HL-60/S4 treated with phorbol 12-myristate 13-acetate at 8.2 ng/mL for 4 days and 3 days (cell line): ENCODE results near the gene TNRC6C.

Experiments used
- in situ Hi-C: fragments of 300-500 bp; cut with MboI; formaldehyde crosslinking; loops from 2 replicates; pipeline ENCODE4 v1.15.0; 2022; ENCODE audit warnings: low sequenced_read_pairs

Gene TNRC6C

DNA sequence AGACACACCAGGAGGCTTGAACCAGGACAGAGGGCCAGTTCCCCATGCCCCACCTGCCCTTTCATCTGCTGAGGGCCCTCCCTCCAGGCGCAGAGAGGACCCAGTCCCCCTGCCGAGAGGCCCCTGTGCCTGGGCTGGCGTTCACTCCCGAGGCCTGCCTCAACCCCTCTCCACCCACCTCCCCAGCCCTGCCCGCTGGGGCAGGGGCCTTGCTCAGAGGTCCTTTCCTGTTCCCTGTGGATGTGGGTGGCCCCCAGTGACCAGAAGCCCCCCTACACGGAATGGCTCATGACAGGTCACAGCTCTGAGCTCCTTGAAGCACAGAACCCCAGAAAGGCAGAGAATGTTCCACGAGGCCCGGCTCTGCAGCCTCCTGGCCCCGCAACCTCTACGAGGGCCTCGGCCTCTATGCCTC lies 163.3 kb downstream of the TNRC6C start:
- in situ Hi-C loops, result no loop called here

DNA sequence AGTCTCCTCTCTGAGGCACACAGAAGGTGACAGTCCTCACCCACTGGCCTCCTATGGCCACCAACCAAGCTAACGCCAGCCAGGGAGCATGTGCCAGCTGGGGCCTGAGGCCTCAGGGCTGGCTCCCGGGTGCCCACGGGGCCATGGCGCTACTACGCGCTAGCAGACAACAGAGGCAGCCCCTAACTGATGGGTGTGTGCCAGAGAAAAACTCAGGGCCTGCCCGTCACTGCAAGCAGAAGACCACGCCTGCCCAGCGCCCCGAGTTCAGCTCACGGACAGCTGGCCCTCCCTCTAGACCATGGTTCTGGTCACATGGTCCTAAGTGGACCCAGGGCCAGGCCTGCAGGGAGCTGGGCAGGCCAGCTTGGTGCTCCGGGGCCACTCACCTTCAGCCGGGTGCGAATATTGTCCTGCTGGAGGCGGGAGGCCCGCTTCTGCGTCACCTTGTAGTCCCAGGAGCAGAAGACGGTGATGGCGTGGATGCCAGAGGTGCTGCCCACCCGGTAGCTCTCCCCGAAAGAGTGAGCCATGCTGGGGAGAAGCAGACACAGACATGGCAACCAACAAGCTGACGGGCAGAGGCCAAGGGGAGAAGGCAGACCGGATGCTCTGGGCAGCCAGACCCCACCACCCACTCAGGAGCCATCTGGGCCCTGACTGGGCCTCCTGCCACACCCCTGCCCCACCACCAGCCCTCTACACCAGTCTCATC lies 163.9 kb downstream of the TNRC6C start:
- in situ Hi-C loops, result no loop called here

- in situ Hi-C loops, result no loop called here
Measured at GRCh38 chr17:78122931-78123249, 164.4 kb downstream of the TNRC6C start.

DNA sequence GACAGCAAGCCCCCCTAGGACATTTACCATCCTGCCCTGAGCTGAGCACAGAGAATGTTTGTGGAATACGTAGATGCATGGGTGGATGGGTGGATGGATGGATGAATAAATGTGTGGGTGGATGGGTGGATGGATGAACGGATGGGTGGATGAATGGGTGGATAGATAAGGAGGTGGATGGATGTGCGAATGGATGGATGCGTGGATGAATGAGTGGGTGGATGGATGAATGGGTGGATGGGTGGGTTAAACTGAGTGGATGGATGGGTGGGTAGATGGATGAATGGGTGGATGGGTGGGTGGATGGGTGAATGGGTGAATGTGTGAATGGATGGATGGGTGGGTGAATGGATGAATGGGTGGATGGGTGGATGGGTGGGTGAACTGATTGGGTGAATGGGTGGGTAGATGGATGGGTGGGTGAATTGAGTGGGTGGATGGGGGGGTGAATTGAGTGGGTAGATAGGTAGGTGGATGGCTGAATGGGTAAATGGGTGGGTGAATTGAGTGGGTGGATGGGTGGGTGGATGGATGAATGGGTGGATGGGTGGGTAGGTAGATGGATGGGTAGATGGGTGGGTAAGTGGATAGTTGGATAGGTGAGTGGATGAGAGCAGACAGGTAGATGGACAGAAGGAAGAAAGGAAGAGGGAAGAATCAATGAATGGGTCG lies 164.9 kb downstream of the TNRC6C start:
- in situ Hi-C loops, result no loop called here

GRCh38 chr17:78124081-78124835 lies 165.8 kb downstream of the TNRC6C start:
- in situ Hi-C loops, result no loop called here

GRCh38 chr17:78124836-78125137 lies 166.3 kb downstream of the TNRC6C start:
- in situ Hi-C loops, result no loop called here

GRCh38 chr17:78125138-78125913 lies 166.8 kb downstream of the TNRC6C start:
- in situ Hi-C loops, result no loop called here

DNA sequence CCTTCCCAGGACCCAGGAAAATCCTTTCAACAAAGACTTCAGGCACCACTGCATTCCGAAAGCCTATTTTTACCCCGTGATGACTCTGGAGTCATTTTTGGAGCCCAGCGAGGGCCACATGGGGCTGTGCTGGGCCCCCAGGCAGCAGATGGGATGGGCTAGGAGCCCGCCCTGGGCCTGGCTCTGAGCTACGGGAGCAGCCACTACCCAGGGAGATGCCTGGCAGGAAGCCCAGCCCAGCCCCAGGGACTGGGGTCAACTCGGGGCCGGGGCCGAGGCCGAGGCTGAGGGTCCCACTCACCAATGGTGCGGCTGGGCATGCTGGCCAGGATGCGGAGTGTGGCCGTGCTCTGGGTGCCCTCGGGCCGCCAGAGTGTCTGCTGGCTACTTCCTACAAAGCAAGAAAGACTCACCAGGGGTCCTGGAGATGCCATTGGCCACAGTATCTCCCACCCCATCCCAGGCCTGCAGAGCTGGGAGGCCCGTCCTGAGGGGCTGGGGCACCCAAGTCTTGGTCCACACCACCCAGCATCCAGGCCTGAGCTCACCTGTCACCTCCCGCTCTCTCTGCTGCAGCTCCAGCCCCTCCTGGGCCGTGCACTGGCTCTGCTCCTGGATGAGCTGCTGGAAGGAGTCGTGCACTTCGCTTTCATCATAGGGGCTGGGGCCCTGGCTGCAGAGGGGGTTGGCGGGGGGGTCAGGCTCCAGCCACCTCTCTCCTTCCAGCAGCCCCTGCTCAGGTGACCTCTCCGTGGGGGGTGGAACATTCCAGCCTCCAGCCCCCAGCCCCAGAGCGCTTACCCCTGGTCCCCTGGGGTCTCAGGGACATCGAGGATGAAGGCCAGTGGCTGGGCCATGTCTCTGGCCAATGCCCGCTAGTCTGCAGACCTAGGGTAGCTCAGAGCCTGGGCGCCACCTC lies 167.7 kb downstream of the TNRC6C start:
- in situ Hi-C loops, result no loop called here

DNA sequence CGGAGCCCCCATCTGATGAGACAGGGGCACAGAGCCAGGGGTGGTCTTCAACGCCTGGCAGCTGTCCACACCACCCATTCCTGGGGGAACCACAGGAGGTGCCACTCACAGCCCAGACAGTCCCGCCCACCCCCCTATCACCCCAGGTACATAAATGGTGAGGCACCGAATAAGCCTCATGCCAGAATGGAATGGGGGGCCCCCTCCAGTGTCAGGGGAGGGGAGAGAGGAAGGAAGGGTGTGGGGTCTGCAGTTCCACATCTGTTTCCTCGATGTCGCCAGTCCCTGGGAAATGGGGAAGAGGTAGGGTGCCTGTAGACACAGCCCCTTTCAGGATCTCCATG lies 168.4 kb downstream of the TNRC6C start:
- in situ Hi-C loops, result no loop called here

- in situ Hi-C loops, result no loop called here
Measured at GRCh38 chr17:78127239-78127887, 168.9 kb downstream of the TNRC6C start.

DNA sequence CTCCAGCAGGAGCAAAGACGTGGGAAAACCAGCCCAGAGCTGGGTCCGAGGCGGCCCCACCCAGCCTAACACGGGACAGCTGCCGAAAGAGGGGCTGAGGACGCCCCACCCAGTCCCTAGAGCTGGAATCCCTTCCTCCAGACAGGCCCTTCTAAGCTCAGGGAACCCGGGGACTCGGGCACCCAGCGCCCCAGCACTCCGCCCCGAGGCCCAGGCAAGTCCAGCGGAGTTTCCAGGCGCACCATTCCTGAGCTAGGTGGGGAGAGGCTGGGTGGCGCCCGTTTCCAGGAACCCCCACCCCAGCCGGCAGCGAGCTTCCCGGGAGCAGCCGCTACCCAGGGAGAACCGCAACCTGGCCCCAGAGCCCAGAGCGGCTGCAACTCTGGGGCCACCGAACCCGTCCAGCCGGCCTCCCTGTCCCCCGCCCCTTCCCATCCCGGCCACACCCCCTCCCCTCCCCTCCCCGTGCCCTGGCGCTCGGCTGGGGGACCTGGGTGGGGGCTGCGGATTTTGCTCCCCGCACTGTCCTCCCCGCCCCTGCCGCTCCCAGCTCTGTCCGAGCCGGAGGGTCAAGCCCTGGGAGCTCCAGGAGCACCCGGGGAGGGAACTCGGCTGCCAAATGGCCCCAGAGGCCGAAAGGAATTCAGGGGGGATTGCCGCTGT lies 169.5 kb downstream of the TNRC6C start:
- in situ Hi-C loops, result no loop called here

DNA sequence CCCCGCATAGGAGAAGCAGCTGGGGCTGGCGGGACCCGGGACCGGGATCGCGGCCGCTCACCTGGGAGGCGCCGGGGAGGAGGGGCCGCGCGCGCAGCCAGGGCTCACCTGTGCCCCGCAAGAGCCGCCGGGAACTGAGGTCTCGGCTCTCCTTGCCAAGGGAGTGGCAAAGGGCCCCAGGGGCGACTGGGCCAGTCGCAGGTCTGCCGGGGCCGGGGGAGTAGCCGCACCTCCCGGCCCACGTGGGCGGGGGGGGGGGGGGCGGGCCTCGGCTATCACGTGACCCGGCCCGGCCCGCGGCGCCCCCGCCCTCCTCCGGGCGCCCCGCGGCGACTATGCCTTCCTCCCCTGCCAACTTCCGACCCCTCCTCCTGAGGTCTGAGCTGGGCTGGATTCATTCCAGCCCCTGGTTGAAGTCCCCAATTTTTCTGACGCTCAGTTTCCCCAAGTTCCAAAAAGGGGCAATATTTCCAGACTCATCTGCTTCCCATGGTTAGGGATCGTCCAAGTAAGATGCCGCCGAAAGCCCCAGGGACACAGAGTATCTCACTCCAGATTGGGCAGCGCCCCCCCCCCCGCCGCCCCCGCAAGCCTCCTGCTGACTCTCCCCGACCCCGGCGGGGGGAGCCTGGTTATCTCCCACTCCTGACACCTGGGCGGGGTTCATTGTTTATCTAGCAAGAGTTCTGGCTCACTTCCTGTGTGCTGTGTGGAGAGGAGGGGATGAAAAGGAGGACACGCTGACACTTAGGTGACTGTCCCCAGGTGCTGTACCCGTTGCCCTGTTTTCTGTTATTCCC lies 170.2 kb downstream of the TNRC6C start, which contains the start of gene TMC6:
Gene TMC6 (minus strand): TSS at position 205 of the 800 bp plus-strand sequence. CDS start 1,923 bp downstream, outside the sequence.
- in situ Hi-C loops, result no loop called here

GRCh38 chr17:78129351-78130089 lies 171.0 kb downstream of the TNRC6C start:
- in situ Hi-C loops, result no loop called here

DNA sequence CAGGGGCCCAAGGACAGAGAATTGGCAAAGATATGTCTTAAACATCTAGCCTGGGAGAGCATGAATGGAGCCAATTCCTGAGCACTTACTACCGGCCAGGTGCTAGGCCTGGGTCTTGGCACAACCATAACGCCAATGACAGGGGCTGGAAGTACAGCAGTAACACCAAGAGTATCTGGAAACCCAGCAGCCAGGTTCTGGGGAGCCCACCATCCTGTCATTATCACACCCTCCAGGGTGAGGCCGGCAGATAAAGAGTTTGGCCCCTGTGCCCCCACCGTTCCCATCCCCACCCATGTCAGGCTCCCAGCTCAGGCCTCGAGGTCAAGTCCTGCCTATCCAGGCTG lies 171.6 kb downstream of the TNRC6C start:
- in situ Hi-C loops, result no loop called here

DNA sequence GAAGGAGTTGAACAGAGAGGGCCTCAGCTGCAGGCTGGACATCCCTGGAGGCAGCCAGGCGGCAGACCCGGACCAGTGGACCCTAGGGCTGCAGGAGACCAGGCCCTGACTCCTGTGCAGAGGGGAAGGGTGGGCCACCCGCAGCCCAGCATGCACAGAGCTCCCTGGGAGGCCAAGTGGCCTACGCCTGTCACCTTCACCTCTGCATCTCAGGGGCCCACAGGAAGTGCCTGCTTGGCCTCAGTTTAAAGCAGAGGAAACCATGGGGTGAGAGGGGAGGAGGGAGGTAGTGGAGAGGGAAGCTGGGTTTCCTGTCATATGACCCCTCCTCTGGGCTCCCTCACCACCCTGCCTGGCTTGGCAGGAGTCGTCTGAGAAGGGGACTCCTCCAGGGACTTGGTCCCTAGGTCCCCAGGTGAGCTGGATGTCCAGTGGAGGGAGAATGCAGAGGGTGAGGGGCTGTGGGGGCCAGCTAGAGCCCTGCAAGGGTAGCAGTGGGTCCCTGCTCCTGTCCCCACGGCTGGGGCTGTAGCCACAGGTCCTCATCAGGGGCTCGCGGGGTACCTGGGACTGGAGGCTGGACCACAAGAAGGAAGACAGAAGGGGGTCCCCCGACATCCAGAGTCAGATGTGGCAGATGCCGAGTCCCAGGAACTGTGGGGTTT lies 172.1 kb downstream of the TNRC6C start, which contains the start of gene TMC8:
Gene TMC8 (plus strand): TSS at position 335 of the 665 bp plus-strand sequence. CDS start 818 bp downstream, outside the sequence.
- in situ Hi-C loops, result no loop called here

- in situ Hi-C loops, result no loop called here
Measured at GRCh38 chr17:78131172-78132083, 172.9 kb downstream of the TNRC6C start.
